ENCODE measurements around the gene LILRA2.

DNA sequence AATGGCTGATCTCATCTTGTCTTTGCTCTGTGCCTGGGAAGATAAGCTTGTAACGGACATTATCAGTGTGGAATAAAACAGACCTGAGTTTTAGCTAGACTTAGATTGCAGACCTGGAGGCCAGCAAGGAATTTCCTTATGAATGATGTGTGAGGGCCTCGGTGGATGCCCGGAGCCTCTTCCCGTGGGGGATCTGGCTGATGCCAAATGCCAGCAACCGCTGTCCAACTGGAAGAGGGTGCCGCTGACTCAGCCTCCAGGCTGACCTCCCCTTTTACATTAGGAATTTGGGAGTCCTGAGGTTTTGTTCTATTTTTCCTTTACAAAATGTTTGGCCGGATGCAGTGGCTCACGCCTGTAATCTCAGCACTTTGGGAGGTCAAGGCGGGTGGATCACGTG is 19.6 kb upstream of the LILRA2 start:
- TF ChIP-seq, protein P1, sequence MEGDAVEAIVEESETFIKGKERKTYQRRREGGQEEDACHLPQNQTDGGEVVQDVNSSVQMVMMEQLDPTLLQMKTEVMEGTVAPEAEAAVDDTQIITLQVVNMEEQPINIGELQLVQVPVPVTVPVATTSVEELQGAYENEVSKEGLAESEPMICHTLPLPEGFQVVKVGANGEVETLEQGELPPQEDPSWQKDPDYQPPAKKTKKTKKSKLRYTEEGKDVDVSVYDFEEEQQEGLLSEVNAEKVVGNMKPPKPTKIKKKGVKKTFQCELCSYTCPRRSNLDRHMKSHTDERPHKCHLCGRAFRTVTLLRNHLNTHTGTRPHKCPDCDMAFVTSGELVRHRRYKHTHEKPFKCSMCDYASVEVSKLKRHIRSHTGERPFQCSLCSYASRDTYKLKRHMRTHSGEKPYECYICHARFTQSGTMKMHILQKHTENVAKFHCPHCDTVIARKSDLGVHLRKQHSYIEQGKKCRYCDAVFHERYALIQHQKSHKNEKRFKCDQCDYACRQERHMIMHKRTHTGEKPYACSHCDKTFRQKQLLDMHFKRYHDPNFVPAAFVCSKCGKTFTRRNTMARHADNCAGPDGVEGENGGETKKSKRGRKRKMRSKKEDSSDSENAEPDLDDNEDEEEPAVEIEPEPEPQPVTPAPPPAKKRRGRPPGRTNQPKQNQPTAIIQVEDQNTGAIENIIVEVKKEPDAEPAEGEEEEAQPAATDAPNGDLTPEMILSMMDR (IDR thresholded peaks at IDR 0.05; ENCODE audit: borderline replicate concordance, extremely low read depth, low read length, poor library complexity, severe bottlenecking) = no peak
- no peak for TF ChIP-seq EZH2 (IDR thresholded peaks at IDR 0.05; ENCODE audit: borderline replicate concordance, low read depth, low read length, severe bottlenecking)

Measured in DND-41 (cell line).